Stimulated activated naive B cell treated with anti-CD40 and anti-IgM and Interleukin-4, amounts not matched to agents 10 μg/mL and 1 μg/mL and 100 μg/mL, for 72 hours (primary cell): ENCODE results near the gene WFDC2.

Experiments
- ATAC-seq, 2 donors: fragments of 150-1000 bp; cut with Tn5 transposase; replicated peaks; 2 replicates each; pipeline ENCODE4 v1.10.0; 2021; ENCODE audit warnings: moderate library complexity in 1 of 2
- DNase-seq: peaks from one replicate; pipeline ENCODE4 v3.0.0; 2021
- H3K27ac Mint-ChIP-seq: one replicate; pipeline ENCODE4 v1.8.0; 2022; ENCODE audit warnings: mild to moderate bottlenecking, mixed read lengths
- H3K27me3 Mint-ChIP-seq, 2 donors: one replicate each; pipeline ENCODE4 v1.8.0; 2022; ENCODE audit warnings: mixed read lengths in 2 of 2
- H3K36me3 Mint-ChIP-seq, 2 donors: one replicate each; pipeline ENCODE4 v1.8.0; 2022; ENCODE audit warnings: mixed read lengths in 2 of 2, mild to moderate bottlenecking in 1 of 2
- H3K4me1 Mint-ChIP-seq, 2 donors: one replicate each; pipeline ENCODE4 v1.8.0; 2022; ENCODE audit warnings: mixed read lengths in 2 of 2, mild to moderate bottlenecking in 1 of 2
- H3K4me3 Mint-ChIP-seq, 2 donors: one replicate each; pipeline ENCODE4 v1.8.0; 2022; ENCODE audit warnings: mild to moderate bottlenecking in 2 of 2, mixed read lengths in 2 of 2, moderate library complexity in 1 of 2
- H3K9me3 Mint-ChIP-seq, 2 donors: one replicate each; pipeline ENCODE4 v1.8.0; 2022; ENCODE audit warnings: mixed read lengths in 2 of 2, mild to moderate bottlenecking in 1 of 2

The WFDC2 gene

DNA sequence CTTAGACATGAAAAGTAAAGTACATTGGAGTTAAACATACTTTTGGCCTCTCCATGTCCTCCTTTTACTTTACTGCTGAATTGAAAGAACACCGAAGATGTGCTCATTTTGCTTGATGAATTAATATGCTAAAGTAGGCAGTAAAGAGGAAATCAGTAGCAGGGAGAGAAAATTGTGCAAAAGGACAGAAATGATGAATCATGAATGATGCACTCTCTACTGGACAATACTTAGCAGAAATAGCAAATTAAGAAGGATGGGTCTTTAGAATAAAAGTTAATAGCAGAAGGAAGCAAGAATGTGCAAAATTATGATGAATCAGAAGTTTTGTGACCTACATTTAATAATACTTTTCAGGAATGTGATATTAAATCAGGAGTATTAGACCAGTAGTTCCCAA, 54.3 kb downstream of the WFDC2 start:
- Mint-ChIP-seq H3K27me3 (peaks cover 47 to 52% of the 10 kb centered on the region in 2 donors), H3K4me1 (no peaks in the 10 kb centered on the region), H3K9me3 (no peaks in the 10 kb centered on the region), H3K4me3 (no peak overlapping the region), H3K27ac (no peak overlapping the region), H3K36me3 (no peaks in the 10 kb centered on the region)
- ATAC-seq (no peak), DNase-seq (no peak)

DNA sequence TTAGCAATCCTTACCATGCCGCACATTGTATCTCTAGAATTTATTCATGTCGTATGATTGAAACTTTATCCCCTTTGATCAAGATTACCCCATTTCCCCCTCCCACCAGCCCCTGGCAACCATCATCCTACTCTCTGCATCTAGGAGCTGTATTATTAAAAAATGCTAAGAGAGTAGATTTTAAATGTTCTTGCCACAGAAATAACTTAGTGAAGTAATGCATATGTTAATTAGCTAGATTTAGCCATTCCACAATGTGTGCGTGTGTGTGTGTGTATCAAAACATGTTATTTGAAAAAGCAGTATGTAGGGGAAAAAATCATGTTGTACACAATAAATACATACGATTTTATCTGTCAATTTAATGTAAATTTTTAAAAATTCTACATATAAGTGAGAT, 57.7 kb downstream of the WFDC2 start:
- no peak overlapping the region for H3K4me3 Mint-ChIP-seq
- DNase-seq, result no peak
- no peak for ATAC-seq
- H3K27ac Mint-ChIP-seq, result no peak overlapping the region
- H3K36me3 Mint-ChIP-seq, result no peaks in the 10 kb centered on the region
- no peaks in the 10 kb centered on the region for H3K9me3 Mint-ChIP-seq
- H3K27me3 Mint-ChIP-seq, result peaks cover 31 to 49% of the 10 kb centered on the region in 2 donors
- H3K4me1 Mint-ChIP-seq, result no peaks in the 10 kb centered on the region
